GM13976 (cell line): ENCODE results near the gene MCCC2.
"Not testable (repeated sequence)": the region's sequence is repeated elsewhere in the genome, so short reads cannot be mapped to it uniquely, and the experiment has no call there.

ENCODE experiments used
- DNase-seq: peaks from one replicate; pipeline ENCODE4 v3.0.0; 2012; ENCODE audit warnings: low spot score
- in situ Hi-C: fragments of 300-500 bp; cut with MboI; formaldehyde crosslinking; loops from one replicate; pipeline ENCODE4 v1.12.0; 2022; ENCODE audit warnings: low sequenced_read_pairs, mixed read lengths, inconsistent platforms; ENCODE audit not compliant: unreplicated experiment
- TF ChIP-seq, protein P1 (sequence below): IDR thresholded peaks from 2 replicates; pipeline ENCODE4 v1.5.1; 2012; ENCODE audit warnings: borderline replicate concordance, mild to moderate bottlenecking; ENCODE audit not compliant: insufficient read depth; ENCODE audit errors: extremely low read depth, missing control alignments, control extremely low read depth

The MCCC2 gene

DNA sequence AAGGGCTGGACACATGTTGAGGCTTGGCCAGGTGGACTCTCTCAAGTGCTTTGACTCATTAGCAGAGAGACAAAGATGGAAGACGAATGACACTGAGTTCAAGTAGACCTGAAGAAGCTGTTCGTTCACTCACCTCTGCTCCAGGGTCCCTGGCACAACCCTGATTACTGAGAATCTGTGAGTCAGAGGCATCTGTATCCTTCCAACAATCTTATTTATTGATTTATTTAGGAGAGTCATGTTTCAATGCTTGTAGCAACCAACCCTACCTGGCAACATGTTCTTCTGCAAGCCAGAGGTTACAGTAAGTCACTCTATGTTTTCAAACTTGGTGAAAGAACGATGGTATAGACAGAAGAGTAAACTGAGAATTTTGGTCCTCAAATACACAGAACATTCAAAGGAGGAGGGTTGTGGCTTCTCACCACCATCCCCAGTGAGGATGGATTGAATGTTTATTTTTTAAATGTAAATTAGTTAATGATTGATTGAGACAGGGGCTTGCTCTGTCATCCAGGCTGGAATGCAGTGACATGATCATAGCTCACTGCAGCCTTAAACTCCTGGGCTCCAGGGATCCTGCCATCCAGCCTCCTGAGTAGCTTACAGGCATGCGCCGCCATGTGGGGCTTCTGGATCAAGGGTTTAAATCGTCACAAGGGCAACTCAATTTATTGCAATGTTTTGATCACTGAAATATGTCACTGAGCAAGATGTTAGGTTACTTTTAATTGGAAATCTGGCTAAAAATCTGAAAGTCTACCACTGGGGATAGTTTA, 76.2 kb downstream of the MCCC2 start:
- in situ Hi-C loops = no loop called here
- DNase-seq = no peak
- TF ChIP-seq, protein P1, sequence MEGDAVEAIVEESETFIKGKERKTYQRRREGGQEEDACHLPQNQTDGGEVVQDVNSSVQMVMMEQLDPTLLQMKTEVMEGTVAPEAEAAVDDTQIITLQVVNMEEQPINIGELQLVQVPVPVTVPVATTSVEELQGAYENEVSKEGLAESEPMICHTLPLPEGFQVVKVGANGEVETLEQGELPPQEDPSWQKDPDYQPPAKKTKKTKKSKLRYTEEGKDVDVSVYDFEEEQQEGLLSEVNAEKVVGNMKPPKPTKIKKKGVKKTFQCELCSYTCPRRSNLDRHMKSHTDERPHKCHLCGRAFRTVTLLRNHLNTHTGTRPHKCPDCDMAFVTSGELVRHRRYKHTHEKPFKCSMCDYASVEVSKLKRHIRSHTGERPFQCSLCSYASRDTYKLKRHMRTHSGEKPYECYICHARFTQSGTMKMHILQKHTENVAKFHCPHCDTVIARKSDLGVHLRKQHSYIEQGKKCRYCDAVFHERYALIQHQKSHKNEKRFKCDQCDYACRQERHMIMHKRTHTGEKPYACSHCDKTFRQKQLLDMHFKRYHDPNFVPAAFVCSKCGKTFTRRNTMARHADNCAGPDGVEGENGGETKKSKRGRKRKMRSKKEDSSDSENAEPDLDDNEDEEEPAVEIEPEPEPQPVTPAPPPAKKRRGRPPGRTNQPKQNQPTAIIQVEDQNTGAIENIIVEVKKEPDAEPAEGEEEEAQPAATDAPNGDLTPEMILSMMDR = no peak

DNA sequence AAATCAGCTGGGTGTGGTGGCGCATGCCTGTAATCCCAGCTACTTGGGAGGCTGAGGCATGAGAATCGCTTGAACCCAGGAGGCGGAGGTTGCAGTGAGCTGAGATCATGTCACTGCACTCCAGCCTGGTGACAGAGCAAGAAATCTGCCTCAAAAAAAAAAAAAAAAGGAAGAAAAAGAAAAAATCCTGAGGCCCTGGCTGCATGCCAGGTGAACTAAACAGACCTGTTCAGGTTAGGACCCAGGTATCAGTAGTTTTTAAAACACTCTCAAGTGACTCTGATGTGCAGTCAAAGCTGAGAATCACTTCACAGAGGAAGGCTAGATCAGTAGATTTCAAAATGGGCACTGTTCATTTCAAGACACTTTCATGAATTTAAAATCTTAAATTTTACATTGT, 77.5 kb downstream of the MCCC2 start:
- DNase-seq, in situ Hi-C loops: not testable (repeated sequence)

DNA sequence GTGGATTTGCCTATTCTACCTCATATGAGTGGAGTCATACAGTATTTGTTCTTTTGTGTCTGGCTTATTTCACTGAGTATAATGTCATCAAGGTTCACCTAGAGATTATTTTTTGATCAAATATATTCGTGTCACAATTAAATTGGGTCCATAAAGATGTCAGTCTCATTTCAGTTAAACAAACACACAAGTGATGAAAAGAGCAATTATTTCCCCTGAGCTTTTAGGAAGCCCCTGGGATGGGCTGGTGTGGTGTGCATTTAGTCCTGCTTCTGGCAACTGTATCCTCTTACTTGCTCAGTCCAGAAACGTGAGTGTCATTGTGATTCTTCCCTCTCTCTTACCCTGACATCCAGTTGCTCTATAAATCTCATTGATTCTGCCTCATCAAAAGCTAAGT, 79.2 kb downstream of the MCCC2 start:
- in situ Hi-C loops = no loop called here
- DNase-seq = no peak
- TF ChIP-seq, protein P1 = no peak

DNA sequence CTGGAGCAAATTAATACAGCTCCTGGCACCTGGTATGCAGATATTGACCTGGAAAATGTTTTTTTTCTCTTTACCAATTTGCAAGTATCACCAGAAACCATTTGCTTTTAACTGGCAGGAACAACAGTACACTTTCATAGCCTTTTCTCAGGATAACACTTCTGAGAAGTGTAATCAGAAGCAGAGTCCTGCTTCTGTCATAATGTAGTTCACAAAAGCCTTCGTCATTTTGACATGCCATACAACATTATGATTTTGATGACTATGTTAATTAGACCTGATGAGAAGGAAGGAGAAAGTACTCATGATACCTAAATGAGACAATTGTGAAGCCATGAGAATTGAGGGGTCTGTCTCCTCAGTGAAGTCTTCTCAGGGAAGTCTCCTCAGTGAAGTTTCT, 90.8 kb downstream of the MCCC2 start:
- in situ Hi-C loops = no loop called here
- no peak for DNase-seq

DNA sequence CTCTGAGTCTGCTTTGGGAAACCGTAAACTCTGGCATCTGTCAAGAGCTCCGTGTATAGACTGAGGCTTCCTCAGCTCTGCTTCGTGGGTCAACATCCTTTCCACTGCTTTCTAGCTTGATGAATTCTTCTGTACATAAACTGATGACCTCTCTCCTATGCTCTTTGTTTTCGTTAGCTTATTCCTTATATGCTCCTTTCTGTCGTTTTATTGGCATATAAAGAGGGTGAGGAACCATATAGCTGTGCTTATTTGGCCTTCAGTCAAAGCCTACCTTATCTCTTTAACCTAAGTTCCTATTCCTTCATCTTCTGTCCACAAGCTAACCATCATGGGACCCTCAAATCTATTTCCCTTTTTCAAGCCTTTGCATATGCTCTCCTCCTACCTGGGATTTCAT, 92.6 kb downstream of the MCCC2 start:
- TF ChIP-seq, protein P1 = no peak
- in situ Hi-C loops = no loop called here
- no peak for DNase-seq

More for the DNA sequence above, 90.8 kb downstream of the MCCC2 start:
- TF ChIP-seq, protein P1 = no peak

DNA sequence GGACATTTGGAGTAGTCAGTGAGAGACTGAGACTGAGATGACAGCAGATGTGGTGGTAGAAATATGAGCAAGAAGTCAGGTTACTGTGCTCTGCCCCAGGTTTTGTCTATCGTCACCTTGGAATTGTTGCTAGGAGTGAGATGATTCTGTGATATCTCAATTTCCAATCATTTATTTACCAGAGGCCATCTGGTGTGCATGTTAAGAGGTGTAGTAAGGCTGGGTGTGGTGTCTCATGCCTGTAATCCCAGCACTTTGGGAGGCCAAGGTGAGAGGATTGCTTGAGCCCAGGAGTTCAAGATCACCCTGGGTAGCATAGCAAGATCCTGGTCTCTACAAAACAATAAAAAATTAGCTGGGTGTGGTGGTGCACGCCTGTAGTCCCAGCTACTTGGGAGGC, 93.4 kb downstream of the MCCC2 start:
- TF ChIP-seq, protein P1 = no peak
- in situ Hi-C loops = no loop called here
- no peak for DNase-seq

DNA sequence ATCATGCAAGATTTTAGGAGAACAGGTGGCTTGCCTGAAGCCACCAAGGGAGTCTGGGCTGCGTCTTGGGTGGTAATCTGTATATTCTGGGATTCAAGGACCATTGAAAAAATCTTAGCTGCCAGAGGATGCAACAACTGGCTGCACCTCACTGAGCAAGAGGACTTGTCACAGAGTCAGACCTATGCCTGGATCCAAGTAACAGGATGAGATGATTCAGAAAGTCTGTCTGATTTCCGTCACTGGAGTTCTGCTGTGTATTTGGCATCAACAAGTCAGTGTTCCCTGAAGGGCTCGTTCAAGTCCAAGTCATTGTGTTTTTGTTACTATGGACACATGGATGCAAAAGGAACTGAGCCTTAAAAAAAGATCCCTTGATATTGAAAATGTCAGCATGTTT, 94.2 kb downstream of the MCCC2 start:
- TF ChIP-seq, protein P1 = no peak
- no peak for DNase-seq
- in situ Hi-C loops = no loop called here
